ENCODE results near the gene MARCKSL1. TPM values are rescaled to one million over a fixed set of nuclear protein-coding genes. Genes with fewer than 3 reads are reported as not detected.

MARCKSL1 gene
- total and polyA plus RNA-seq, 2 of the 13 experiments (the other 11 are each of a cell fraction or from before 2014, with no cell fraction given), result 81.9 to 155 TPM

DNA sequence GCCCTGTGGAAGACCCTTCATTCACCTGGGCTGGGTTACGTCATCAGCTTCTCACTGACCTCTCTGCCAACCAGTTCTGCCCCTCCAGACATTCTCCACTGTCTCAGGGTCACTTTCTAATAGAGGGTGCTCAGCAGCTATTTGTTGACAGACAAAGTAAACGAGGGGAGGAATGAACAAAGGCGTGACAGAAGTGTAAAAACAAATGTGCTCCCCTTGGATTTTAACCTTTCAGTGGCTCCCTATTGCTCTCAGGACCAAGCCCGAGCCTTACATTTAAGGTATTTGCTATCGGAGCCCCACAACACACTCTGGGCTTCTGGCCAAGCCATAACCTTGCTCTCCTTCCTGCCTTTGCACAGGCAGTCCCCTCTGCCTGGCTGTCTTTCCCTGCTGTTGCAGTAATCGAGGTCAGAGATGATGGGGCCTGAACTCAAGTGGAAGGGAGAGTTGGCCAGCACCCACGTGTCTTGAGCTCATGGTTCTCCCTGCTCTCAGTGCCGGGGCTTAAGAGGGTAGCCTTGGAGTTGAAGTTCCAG lies 9.3 kb upstream of the MARCKSL1 start (continued):
- TF ChIP-seq, protein P1, sequence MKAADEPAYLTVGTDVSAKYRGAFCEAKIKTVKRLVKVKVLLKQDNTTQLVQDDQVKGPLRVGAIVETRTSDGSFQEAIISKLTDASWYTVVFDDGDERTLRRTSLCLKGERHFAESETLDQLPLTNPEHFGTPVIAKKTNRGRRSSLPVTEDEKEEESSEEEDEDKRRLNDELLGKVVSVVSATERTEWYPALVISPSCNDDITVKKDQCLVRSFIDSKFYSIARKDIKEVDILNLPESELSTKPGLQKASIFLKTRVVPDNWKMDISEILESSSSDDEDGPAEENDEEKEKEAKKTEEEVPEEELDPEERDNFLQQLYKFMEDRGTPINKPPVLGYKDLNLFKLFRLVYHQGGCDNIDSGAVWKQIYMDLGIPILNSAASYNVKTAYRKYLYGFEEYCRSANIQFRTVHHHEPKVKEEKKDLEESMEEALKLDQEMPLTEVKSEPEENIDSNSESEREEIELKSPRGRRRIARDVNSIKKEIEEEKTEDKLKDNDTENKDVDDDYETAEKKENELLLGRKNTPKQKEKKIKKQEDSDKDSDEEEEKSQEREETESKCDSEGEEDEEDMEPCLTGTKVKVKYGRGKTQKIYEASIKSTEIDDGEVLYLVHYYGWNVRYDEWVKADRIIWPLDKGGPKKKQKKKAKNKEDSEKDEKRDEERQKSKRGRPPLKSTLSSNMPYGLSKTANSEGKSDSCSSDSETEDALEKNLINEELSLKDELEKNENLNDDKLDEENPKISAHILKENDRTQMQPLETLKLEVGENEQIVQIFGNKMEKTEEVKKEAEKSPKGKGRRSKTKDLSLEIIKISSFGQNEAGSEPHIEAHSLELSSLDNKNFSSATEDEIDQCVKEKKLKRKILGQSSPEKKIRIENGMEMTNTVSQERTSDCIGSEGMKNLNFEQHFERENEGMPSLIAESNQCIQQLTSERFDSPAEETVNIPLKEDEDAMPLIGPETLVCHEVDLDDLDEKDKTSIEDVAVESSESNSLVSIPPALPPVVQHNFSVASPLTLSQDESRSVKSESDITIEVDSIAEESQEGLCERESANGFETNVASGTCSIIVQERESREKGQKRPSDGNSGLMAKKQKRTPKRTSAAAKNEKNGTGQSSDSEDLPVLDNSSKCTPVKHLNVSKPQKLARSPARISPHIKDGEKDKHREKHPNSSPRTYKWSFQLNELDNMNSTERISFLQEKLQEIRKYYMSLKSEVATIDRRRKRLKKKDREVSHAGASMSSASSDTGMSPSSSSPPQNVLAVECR (CRISPR knock-in tag; IDR thresholded peaks at IDR 0.05; ENCODE audit: borderline replicate concordance), result peak; percentile 33; the same call in 1 of the 2 replicates
- no peak for TF ChIP-seq ZNF703 (CRISPR knock-in tag; IDR thresholded peaks at IDR 0.05; ENCODE audit: borderline replicate concordance)
- TF ChIP-seq, protein P2, sequence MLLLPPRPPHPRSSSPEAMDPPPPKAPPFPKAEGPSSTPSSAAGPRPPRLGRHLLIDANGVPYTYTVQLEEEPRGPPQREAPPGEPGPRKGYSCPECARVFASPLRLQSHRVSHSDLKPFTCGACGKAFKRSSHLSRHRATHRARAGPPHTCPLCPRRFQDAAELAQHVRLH (CRISPR knock-in tag; IDR thresholded peaks at IDR 0.05; ENCODE audit: borderline replicate concordance, low read depth), result no peak
- no peak for TF ChIP-seq THYN1 (CRISPR knock-in tag; IDR thresholded peaks at IDR 0.05; ENCODE audit: borderline replicate concordance, low read depth)
- TF ChIP-seq, protein P3, sequence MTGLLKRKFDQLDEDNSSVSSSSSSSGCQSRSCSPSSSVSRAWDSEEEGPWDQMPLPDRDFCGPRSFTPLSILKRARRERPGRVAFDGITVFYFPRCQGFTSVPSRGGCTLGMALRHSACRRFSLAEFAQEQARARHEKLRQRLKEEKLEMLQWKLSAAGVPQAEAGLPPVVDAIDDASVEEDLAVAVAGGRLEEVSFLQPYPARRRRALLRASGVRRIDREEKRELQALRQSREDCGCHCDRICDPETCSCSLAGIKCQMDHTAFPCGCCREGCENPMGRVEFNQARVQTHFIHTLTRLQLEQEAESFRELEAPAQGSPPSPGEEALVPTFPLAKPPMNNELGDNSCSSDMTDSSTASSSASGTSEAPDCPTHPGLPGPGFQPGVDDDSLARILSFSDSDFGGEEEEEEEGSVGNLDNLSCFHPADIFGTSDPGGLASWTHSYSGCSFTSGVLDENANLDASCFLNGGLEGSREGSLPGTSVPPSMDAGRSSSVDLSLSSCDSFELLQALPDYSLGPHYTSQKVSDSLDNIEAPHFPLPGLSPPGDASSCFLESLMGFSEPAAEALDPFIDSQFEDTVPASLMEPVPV (CRISPR knock-in tag; IDR thresholded peaks at IDR 0.05), result no peak
- TF ChIP-seq ZNF558 (CRISPR knock-in tag; IDR thresholded peaks at IDR 0.05; ENCODE audit: borderline replicate concordance), result peak; percentile 22; the same call in 1 of the 2 replicates
- TF ChIP-seq, protein P4, sequence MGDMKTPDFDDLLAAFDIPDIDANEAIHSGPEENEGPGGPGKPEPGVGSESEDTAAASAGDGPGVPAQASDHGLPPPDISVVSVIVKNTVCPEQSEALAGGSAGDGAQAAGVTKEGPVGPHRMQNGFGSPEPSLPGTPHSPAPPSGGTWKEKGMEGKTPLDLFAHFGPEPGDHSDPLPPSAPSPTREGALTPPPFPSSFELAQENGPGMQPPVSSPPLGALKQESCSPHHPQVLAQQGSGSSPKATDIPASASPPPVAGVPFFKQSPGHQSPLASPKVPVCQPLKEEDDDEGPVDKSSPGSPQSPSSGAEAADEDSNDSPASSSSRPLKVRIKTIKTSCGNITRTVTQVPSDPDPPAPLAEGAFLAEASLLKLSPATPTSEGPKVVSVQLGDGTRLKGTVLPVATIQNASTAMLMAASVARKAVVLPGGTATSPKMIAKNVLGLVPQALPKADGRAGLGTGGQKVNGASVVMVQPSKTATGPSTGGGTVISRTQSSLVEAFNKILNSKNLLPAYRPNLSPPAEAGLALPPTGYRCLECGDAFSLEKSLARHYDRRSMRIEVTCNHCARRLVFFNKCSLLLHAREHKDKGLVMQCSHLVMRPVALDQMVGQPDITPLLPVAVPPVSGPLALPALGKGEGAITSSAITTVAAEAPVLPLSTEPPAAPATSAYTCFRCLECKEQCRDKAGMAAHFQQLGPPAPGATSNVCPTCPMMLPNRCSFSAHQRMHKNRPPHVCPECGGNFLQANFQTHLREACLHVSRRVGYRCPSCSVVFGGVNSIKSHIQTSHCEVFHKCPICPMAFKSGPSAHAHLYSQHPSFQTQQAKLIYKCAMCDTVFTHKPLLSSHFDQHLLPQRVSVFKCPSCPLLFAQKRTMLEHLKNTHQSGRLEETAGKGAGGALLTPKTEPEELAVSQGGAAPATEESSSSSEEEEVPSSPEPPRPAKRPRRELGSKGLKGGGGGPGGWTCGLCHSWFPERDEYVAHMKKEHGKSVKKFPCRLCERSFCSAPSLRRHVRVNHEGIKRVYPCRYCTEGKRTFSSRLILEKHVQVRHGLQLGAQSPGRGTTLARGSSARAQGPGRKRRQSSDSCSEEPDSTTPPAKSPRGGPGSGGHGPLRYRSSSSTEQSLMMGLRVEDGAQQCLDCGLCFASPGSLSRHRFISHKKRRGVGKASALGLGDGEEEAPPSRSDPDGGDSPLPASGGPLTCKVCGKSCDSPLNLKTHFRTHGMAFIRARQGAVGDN (CRISPR knock-in tag; IDR thresholded peaks at IDR 0.05), result peak; percentile 80
- TF ChIP-seq, protein P5, sequence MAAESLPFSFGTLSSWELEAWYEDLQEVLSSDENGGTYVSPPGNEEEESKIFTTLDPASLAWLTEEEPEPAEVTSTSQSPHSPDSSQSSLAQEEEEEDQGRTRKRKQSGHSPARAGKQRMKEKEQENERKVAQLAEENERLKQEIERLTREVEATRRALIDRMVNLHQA (CRISPR knock-in tag; IDR thresholded peaks at IDR 0.05), result no peak
- no peak for TF ChIP-seq ZNF644 (CRISPR knock-in tag; IDR thresholded peaks at IDR 0.05; ENCODE audit: low read depth)
- TF ChIP-seq PCBP2 (optimal IDR thresholded peaks at IDR 0.05; ENCODE audit: low read depth, low read length, poor library complexity, severe bottlenecking), result no peak
- TF ChIP-seq ZNF674 (CRISPR knock-in tag; IDR thresholded peaks at IDR 0.05; ENCODE audit: low read depth), result no peak
- TF ChIP-seq, protein P6, sequence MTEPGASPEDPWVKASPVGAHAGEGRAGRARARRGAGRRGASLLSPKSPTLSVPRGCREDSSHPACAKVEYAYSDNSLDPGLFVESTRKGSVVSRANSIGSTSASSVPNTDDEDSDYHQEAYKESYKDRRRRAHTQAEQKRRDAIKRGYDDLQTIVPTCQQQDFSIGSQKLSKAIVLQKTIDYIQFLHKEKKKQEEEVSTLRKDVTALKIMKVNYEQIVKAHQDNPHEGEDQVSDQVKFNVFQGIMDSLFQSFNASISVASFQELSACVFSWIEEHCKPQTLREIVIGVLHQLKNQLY (CRISPR knock-in tag; IDR thresholded peaks at IDR 0.05), result no peak
- TF ChIP-seq, protein P7, sequence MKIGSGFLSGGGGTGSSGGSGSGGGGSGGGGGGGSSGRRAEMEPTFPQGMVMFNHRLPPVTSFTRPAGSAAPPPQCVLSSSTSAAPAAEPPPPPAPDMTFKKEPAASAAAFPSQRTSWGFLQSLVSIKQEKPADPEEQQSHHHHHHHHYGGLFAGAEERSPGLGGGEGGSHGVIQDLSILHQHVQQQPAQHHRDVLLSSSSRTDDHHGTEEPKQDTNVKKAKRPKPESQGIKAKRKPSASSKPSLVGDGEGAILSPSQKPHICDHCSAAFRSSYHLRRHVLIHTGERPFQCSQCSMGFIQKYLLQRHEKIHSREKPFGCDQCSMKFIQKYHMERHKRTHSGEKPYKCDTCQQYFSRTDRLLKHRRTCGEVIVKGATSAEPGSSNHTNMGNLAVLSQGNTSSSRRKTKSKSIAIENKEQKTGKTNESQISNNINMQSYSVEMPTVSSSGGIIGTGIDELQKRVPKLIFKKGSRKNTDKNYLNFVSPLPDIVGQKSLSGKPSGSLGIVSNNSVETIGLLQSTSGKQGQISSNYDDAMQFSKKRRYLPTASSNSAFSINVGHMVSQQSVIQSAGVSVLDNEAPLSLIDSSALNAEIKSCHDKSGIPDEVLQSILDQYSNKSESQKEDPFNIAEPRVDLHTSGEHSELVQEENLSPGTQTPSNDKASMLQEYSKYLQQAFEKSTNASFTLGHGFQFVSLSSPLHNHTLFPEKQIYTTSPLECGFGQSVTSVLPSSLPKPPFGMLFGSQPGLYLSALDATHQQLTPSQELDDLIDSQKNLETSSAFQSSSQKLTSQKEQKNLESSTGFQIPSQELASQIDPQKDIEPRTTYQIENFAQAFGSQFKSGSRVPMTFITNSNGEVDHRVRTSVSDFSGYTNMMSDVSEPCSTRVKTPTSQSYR (CRISPR knock-in tag; IDR thresholded peaks at IDR 0.05; ENCODE audit: borderline replicate concordance), result no peak

Measured in HepG2 (cell line).